HG03103 (cell line): ENCODE data around the gene ZNF30.
"Not testable (repeated sequence)": the region's sequence is repeated elsewhere in the genome, so short reads cannot be mapped to it uniquely, and the experiment has no call there.

Experiments used
- ATAC-seq: cut with Tn5 transposase; IDR thresholded peaks from one replicate; pipeline ENCODE4 v1.9.1; 2021; ENCODE audit warnings: low read depth; ENCODE audit not compliant: unreplicated experiment

The ZNF30 gene

GRCh38 chr19:34959021-34959420 lies 32.3 kb downstream of the ZNF30 start:
- ATAC-seq: no peak

GRCh38 chr19:34960103-34960805 lies 33.6 kb downstream of the ZNF30 start:
- no peak for ATAC-seq

- ATAC-seq: no peak
These were observed 34.4 kb downstream of the ZNF30 start for GRCh38 chr19:34960940-34961679.

- ATAC-seq: no peak
These were observed 35.3 kb downstream of the ZNF30 start for GRCh38 chr19:34961775-34962686.

GRCh38 chr19:34962687-34963572 lies 36.2 kb downstream of the ZNF30 start:
- ATAC-seq: no peak

- no peak for ATAC-seq
These were observed 37.1 kb downstream of the ZNF30 start, which contains the start of gene ZNF792 for GRCh38 chr19:34963573-34964406. Gene ZNF792, minus strand, starts transcription at chr19:34964229. Its CDS starts 567 bp downstream, at chr19:34963662.

GRCh38 chr19:34964598-34964997 lies 37.9 kb downstream of the ZNF30 start:
- ATAC-seq: no peak

GRCh38 chr19:34965505-34965904 lies 38.8 kb downstream of the ZNF30 start:
- not testable (repeated sequence) for ATAC-seq

- ATAC-seq: no peak
These were observed 40.8 kb downstream of the ZNF30 start for GRCh38 chr19:34967551-34967950.

- ATAC-seq: no peak
These were observed 43.0 kb downstream of the ZNF30 start for GRCh38 chr19:34969721-34970120.

GRCh38 chr19:34970185-34970780 lies 43.6 kb downstream of the ZNF30 start:
- ATAC-seq: not testable (repeated sequence)

- no peak for ATAC-seq
These were observed 45.5 kb downstream of the ZNF30 start for GRCh38 chr19:34972163-34972705.

- no peak for ATAC-seq
These were observed 47.9 kb downstream of the ZNF30 start for GRCh38 chr19:34974646-34975045.

- ATAC-seq: no peak
These were observed 48.4 kb downstream of the ZNF30 start for GRCh38 chr19:34975056-34975455.

- no peak for ATAC-seq
These were observed 49.9 kb downstream of the ZNF30 start for GRCh38 chr19:34976611-34977010.

- ATAC-seq: no peak
These were observed 53.3 kb downstream of the ZNF30 start for GRCh38 chr19:34979819-34980640.

- no peak for ATAC-seq
These were observed 55.6 kb downstream of the ZNF30 start for GRCh38 chr19:34982275-34982674.

- no peak for ATAC-seq
These were observed 57.1 kb downstream of the ZNF30 start for GRCh38 chr19:34983786-34984185.
